CD14-positive monocyte (primary cell): ENCODE data around the gene SSBP4. TPM values are rescaled to one million over a fixed set of nuclear protein-coding genes. Genes with fewer than 3 reads are reported as not detected.
"Not testable (repeated sequence)": the region's sequence is repeated elsewhere in the genome, so short reads cannot be mapped to it uniquely, and the experiment has no call there.

Source experiments
- DNase-seq, 3 donors: peaks; one replicate each; pipeline ENCODE4 v3.0.0-alpha.2; 2011 to 2022
- H2AFZ ChIP-seq: 2 replicates; pipeline ENCODE4 v1.6.0; 2012; ENCODE audit warnings: mild to moderate bottlenecking, low read depth, low read length, inconsistent platforms; ENCODE audit not compliant: insufficient read depth, poor library complexity, severe bottlenecking
- H3K27ac ChIP-seq, 2 donors: 1 replicate in 1 of 2; 2 replicates in 1 of 2; pipeline ENCODE4 v1.5.1; 2012 to 2013; ENCODE audit warnings: low read length in 2 of 2, control low read depth in 1 of 2, inconsistent platforms in 1 of 2, low read depth in 1 of 2, mild to moderate bottlenecking in 1 of 2
- H3K27me3 ChIP-seq, 2 donors: one replicate each; pipeline versions ENCODE4 v1.6.0 to v1.6.1; 2011 to 2013; ENCODE audit warnings: low read length in 2 of 2; ENCODE audit not compliant: control insufficient read depth in 2 of 2, insufficient read depth in 2 of 2
- H3K36me3 ChIP-seq, 2 donors: replicated peaks in 1 of 2; 1 replicate in 1 of 2; 2 replicates in 1 of 2; pipeline versions ENCODE4 v1.5.1 to v1.6.1; 2012 to 2013; ENCODE audit warnings: low read length in 2 of 2, control low read depth in 1 of 2, inconsistent platforms in 1 of 2, mild to moderate bottlenecking in 1 of 2; ENCODE audit not compliant: insufficient read depth in 2 of 2, control insufficient read depth in 1 of 2
- H3K4me1 ChIP-seq, 2 donors: 1 replicate in 1 of 2; 2 replicates in 1 of 2; pipeline versions ENCODE4 v1.5.1 to v1.6.1; 2012 to 2013; ENCODE audit warnings: low read length in 2 of 2, control low read depth in 1 of 2, inconsistent platforms in 1 of 2, mild to moderate bottlenecking in 1 of 2, moderate library complexity in 1 of 2; ENCODE audit not compliant: insufficient read depth in 2 of 2, control insufficient read depth in 1 of 2
- H3K4me2 ChIP-seq: replicated peaks from 2 replicates; pipeline ENCODE3; 2012; ENCODE audit warnings: low read length, moderate library complexity, mild to moderate bottlenecking; ENCODE audit not compliant: poor library complexity, severe bottlenecking; ENCODE audit errors: extremely low read depth
- H3K4me3 ChIP-seq, 3 experiments: fragments of 200-600 bp in 1 of 3; sonication (generic) in 1 of 3; replicated peaks in 1 of 3; 1 replicate in 2 of 3; 2 replicates in 1 of 3; pipeline ENCODE4 v1.5.1; 2011 to 2013; ENCODE audit warnings: low read length in 3 of 3, mild to moderate bottlenecking in 3 of 3, control low read depth in 2 of 3, low read depth in 2 of 3, inconsistent platforms in 1 of 3, moderate library complexity in 1 of 3
- H3K79me2 ChIP-seq: 2 replicates; pipeline ENCODE4 v1.6.0; 2012; ENCODE audit warnings: mild to moderate bottlenecking, control low read depth, inconsistent platforms, low read length, moderate library complexity; ENCODE audit not compliant: insufficient read depth
- H3K9ac ChIP-seq: 2 replicates; pipeline ENCODE4 v1.6.0; 2017; ENCODE audit warnings: low read length, mild to moderate bottlenecking; ENCODE audit not compliant: insufficient read depth, poor library complexity, severe bottlenecking
- H3K9me3 ChIP-seq, 2 donors: replicated peaks in 1 of 2; 1 replicate in 1 of 2; 2 replicates in 1 of 2; pipeline versions ENCODE4 v1.5.1 to v1.6.1; 2012 to 2013; ENCODE audit warnings: low read length in 2 of 2, control low read depth in 1 of 2; ENCODE audit not compliant: control insufficient read depth in 1 of 2, insufficient read depth in 1 of 2
- H4K20me1 ChIP-seq: 2 replicates; pipeline ENCODE4 v1.6.0; 2012; ENCODE audit warnings: mild to moderate bottlenecking, low read length, control low read depth, moderate library complexity; ENCODE audit not compliant: insufficient read depth
- H3K27ac Mint-ChIP-seq, 7 donors: one replicate each; pipeline ENCODE4 v1.8.0; 2020; ENCODE audit warnings: mild to moderate bottlenecking in 7 of 7, mixed read lengths in 7 of 7, moderate library complexity in 6 of 7, inconsistent platforms in 2 of 7
- H3K27me3 Mint-ChIP-seq, 3 donors: one replicate each; pipeline ENCODE4 v1.8.0; 2021 to 2022; ENCODE audit warnings: low read depth in 3 of 3, mild to moderate bottlenecking in 3 of 3, mixed read lengths in 3 of 3, moderate library complexity in 3 of 3, inconsistent platforms in 1 of 3
- H3K36me3 Mint-ChIP-seq, 2 donors: one replicate each; pipeline ENCODE4 v1.8.0; 2020; ENCODE audit warnings: mixed read lengths in 2 of 2, inconsistent platforms in 1 of 2, mild to moderate bottlenecking in 1 of 2
- H3K4me1 Mint-ChIP-seq: one replicate; pipeline ENCODE4 v1.8.0; 2020; ENCODE audit warnings: mild to moderate bottlenecking, mixed read lengths
- H3K4me3 Mint-ChIP-seq, 2 donors: one replicate each; pipeline ENCODE4 v1.8.0; 2020; ENCODE audit warnings: mild to moderate bottlenecking in 2 of 2, mixed read lengths in 2 of 2, moderate library complexity in 1 of 2
- H3K9me3 Mint-ChIP-seq, 7 donors: one replicate each; pipeline ENCODE4 v1.8.0; 2020 to 2022; ENCODE audit warnings: mixed read lengths in 7 of 7, mild to moderate bottlenecking in 6 of 7, moderate library complexity in 6 of 7, inconsistent platforms in 2 of 7
- CTCF ChIP-seq: fragments of 200-600 bp; IDR thresholded peaks from one replicate; pipeline ENCODE4 v1.8.0; 2022; ENCODE audit warnings: antibody characterized with exemption, mild to moderate bottlenecking
- WGBS: methylation state at CpG from one replicate; pipeline ENCODE4 v1.1.5; 2013; ENCODE audit warnings: missing lambda C conversion rate; ENCODE audit not compliant: insufficient coverage; 5-methylcytosine and 5-hydroxymethylcytosine counted together
- intact Hi-C, 2 donors: fragments of 100-400 bp; cut with micrococcal nuclease; formaldehyde crosslinking; loops; one replicate each; pipeline versions ENCODE4 v1.15.0 to v1.15.1; 2023
- polyA plus RNA-seq, 3 donors: library from polyadenylated mRNA; depleted of rRNA in 1 of 3; unstranded in 2 of 3; stranded (reverse) in 1 of 3; fragments of 300-500 nt in 2 of 3; fragments of >200 nt in 1 of 3; fragmentation: Illumina TruSeq in 2 of 3; gene quantifications; 1 replicate in 2 of 3; 2 replicates in 1 of 3; pipeline ENCODE4 v1.2.3, GENCODE V29; 2012 to 2021

The SSBP4 gene
- polyA plus RNA-seq, 3 donors, result 38.5 to 74.5 (median 48.3) TPM

- Mint-ChIP-seq H3K9me3 (peaks cover 0 to 2% (median 0%) of the 10 kb centered on the region in 7 donors), H3K4me1 (peaks cover 63% of the 10 kb centered on the region), H3K27ac (peak overlapping the region in 6 of 7 donors; percentile 18 to 98 (median 86)), H3K27me3 (peaks cover 0 to 3% (median 0%) of the 10 kb centered on the region in 3 donors), H3K36me3 (peaks cover 24 to 29% of the 10 kb centered on the region in 2 donors), H3K4me3 (no peak overlapping the region)
- H3K79me2 ChIP-seq, result peaks cover 74% of the 10 kb centered on the region
- no peak overlapping the region for H2AFZ ChIP-seq
- DNase-seq, result peak in 1 of 3 donors; percentile 49
- H3K36me3 ChIP-seq, result peaks cover 18 to 24% of the 10 kb centered on the region in 2 donors
- H3K27me3 ChIP-seq, result no peaks in the 10 kb centered on the region
- intact Hi-C loops, result no loop called here
- peak overlapping the region in 1 of 2 donors; percentile 96 for H3K27ac ChIP-seq
- peak overlapping the region; percentile 51 for H3K4me2 ChIP-seq
- peak overlapping the region in 1 of 3 experiments; percentile 100 for H3K4me3 ChIP-seq
- TF ChIP-seq CTCF, result no peak
- peaks cover 85 to 95% of the 10 kb centered on the region in 2 donors for H3K4me1 ChIP-seq
- H3K9me3 ChIP-seq, result no peaks in the 10 kb centered on the region
- H3K9ac ChIP-seq, result no peak overlapping the region
- peaks cover 30% of the 10 kb centered on the region for H4K20me1 ChIP-seq
- WGBS, result 39% methylated on average over 6 of the region's 6 CpGs
These were observed 20.2 kb upstream of the SSBP4 start for GRCh38 chr19:18399008-18399407.

DNA sequence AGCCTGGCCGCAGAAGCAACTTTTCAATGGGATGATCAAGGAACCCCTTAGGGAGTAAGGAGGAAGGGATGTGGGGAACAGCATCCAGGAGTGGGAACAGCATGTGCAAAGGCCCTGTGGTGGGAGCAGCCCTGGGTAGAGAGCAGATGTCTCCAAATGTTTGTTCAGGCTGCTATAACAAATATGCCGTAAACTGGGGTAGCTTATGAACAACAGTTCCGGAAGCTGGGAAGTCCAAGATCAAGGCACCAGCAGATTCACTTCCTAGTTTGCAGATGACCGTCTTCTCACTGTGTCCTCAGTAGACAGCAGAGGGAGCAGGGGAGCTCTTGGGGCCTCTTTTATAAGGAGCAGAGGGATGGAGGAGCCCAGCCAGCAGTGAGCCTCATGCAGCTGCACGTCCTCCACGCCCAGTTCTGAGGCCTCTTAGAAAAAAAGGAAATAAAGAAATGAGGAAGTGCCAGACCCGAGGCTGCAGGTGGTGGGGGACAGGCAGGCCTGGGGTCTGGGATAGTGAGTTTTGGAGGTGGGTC is 17.6 kb upstream of the SSBP4 start:
- H3K27me3 Mint-ChIP-seq, result peaks cover 0 to 3% (median 0%) of the 10 kb centered on the region in 3 donors
- peak; percentile 62 for TF ChIP-seq CTCF
- intact Hi-C loops, result loop anchor here (1.0 to 2.0 kb wide), 2 partner anchors 8 to 13 kb away; no protein-coding TSS in a partner anchor
- Histone ChIP-seq H3K4me2 (peak overlapping the region; percentile 79), H3K27ac (peak overlapping the region; percentile 61 to 84), H3K27me3 (no peaks in the 10 kb centered on the region), H3K4me3 (peak overlapping the region in 1 of 3 experiments; percentile 70), H3K9ac (peak overlapping the region; percentile 69), H3K36me3 (peaks cover 0 to 2% of the 10 kb centered on the region in 2 donors), H3K9me3 (no peaks in the 10 kb centered on the region), H4K20me1 (peaks cover 8% of the 10 kb centered on the region), H3K79me2 (peaks cover 50% of the 10 kb centered on the region), H3K4me1 (peaks cover 70 to 78% of the 10 kb centered on the region in 2 donors), H2AFZ (no peak overlapping the region)
- peaks cover 3% of the 10 kb centered on the region in 2 donors for H3K36me3 Mint-ChIP-seq
- peak overlapping the region; percentile 89 to 96 (median 94) for H3K27ac Mint-ChIP-seq
- peak overlapping the region; percentile 71 to 84 for H3K4me3 Mint-ChIP-seq
- peaks cover 0 to 2% (median 0%) of the 10 kb centered on the region in 7 donors for H3K9me3 Mint-ChIP-seq
- H3K4me1 Mint-ChIP-seq, result peaks cover 61% of the 10 kb centered on the region
- WGBS, result 13% methylated on average over 6 of the region's 7 CpGs
- DNase-seq, result peak; percentile 96 to 97 (median 97)

DNA sequence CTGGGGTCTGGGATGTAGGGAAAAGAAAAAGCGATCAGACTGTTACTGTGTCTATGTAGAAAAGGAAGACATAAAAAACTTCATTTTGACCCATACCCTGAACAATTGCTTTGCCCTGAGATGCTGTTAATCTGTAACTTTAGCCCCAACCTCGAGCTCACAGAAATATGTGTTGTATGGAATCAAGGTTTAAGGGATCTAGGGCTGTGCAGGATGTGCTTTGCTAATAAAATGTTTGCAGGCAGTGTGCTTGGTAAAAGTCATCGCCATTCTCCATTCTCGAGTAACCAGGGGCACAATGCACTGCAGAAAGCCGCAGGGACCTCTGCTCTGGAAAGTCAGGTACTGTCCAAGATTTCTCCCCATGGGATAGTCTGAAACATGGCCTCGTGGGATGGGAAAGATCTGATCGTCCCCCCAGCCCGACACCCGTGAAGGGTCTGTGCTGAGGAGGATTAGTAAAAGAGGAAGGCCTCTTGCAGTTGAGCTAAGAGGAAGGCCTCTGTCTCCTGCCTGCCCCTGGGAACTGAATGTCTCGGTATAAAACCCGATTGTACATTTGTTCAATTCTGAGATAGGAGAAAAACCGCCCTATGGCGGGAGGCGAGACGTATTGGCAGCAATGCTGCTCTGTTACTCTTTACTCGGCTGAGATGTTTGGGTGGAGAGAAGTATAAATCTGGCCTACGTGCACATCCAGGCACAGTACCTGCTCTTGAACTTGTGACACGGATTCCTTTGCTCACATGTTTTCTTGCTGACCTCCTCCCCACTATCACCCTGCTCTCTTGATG is 16.5 kb upstream of the SSBP4 start:
- H3K36me3 Mint-ChIP-seq, H3K9me3 ChIP-seq, H3K36me3 ChIP-seq, H2AFZ ChIP-seq, H3K27me3 Mint-ChIP-seq, H4K20me1 ChIP-seq, H3K27me3 ChIP-seq, DNase-seq, H3K9me3 Mint-ChIP-seq: not testable (repeated sequence)
- intact Hi-C loops, result loop anchor here in 1 of 2 donors (2.0 kb wide), 1 partner anchor 14 kb away; no protein-coding TSS in a partner anchor
- peaks cover 68 to 75% of the 10 kb centered on the region in 2 donors for H3K4me1 ChIP-seq
- H3K4me3 Mint-ChIP-seq, result peak overlapping the region; percentile 51 to 84
- H3K4me1 Mint-ChIP-seq, result peaks cover 61% of the 10 kb centered on the region
- peak overlapping the region; percentile 44 to 84 for H3K27ac ChIP-seq
- H3K9ac ChIP-seq, result peak overlapping the region; percentile 69
- H3K4me2 ChIP-seq, result peak overlapping the region; percentile 79
- H3K4me3 ChIP-seq, result peak overlapping the region in 1 of 3 experiments; percentile 70
- H3K79me2 ChIP-seq, result peaks cover 40% of the 10 kb centered on the region
- peak overlapping the region; percentile 89 to 96 (median 94) for H3K27ac Mint-ChIP-seq
- WGBS, result 28% methylated on average over 10 of the region's 18 CpGs
